ENCODE data around the gene MAP2K3. TPM values are rescaled to one million over a fixed set of nuclear protein-coding genes. Genes with fewer than 3 reads are reported as not detected.
A peak's percentile ranks its signal among the peaks of the same experiment; 100 is the strongest.
"Not testable (repeated sequence)": the region's sequence is repeated elsewhere in the genome, so short reads cannot be mapped to it uniquely, and the experiment has no call there.

Gene MAP2K3
- total RNA-seq, 1 experiment from 2014 or later = 50.9 TPM

DNA sequence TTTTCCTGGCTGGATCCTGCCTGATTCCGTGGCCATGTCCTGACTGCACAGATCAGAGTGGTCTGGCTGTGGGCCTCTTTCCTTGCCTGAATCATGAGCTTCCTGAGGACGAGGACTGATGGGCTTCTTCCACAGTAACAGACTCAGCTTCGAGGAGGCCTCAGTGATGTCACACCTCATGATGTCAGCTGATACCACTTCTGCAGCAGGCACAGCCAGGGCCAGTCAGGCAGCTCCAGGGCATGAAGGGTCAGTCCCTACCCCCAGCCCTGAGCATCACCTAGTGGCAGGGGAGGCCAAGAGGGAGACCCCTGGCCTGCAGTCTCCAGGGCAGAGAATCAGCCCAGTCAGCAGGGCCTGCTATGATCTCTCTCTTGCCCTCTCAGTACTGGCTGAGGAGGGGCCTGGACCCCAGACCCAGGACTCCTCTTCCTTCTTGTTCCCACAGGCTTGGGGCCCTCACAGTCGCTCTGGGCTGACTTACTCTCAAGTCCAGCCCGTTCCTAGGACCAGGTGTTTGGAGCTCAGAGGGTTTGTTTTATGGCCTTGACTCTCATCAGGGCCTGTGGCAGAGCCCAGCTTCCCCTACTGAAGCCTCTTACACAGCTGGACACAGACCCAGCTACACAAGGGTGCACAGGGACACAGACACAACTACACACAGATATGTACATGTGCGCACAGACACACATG, 65.0 kb downstream of the MAP2K3 start:
- CTCF ChIA-PET, H3K4me1 ChIP-seq: not testable (repeated sequence)

GRCh38 chr17:21350495-21350894, 66.0 kb downstream of the MAP2K3 start:
- H3K36me3 ChIP-seq (ENCODE audit: control insufficient read depth, insufficient read depth, low read length); H3K27me3 ChIP-seq (replicated peaks; ENCODE audit: control insufficient read depth, insufficient read depth, low read length); POLR2A ChIA-PET; DNase-seq; H3K36me3 Mint-ChIP-seq (ENCODE audit: insufficient read depth, unreplicated experiment); H3K4me3 Mint-ChIP-seq (ENCODE audit: unreplicated experiment); CTCF ChIA-PET; H3K4me3 ChIP-seq (ENCODE audit: low read depth, low read length); H3K9me3 Mint-ChIP-seq (ENCODE audit: unreplicated experiment); BruUV-seq (replicated peaks); H3K27me3 Mint-ChIP-seq (ENCODE audit: insufficient read depth, unreplicated experiment); intact Hi-C loops (cut with micrococcal nuclease; ENCODE audit: unreplicated experiment); H3K4me1 ChIP-seq; H3K4me1 Mint-ChIP-seq (ENCODE audit: low read depth, unreplicated experiment); H3K9me3 ChIP-seq; H3K27ac Mint-ChIP-seq (ENCODE audit: unreplicated experiment): not testable (repeated sequence)

More for the DNA sequence above, 65.0 kb downstream of the MAP2K3 start:
- H3K9me3 ChIP-seq; H3K36me3 Mint-ChIP-seq (ENCODE audit: insufficient read depth, unreplicated experiment); H3K27me3 ChIP-seq (replicated peaks; ENCODE audit: control insufficient read depth, insufficient read depth, low read length); H3K9me3 Mint-ChIP-seq (ENCODE audit: unreplicated experiment); BruUV-seq (replicated peaks); H3K4me3 ChIP-seq (ENCODE audit: low read depth, low read length); DNase-seq; POLR2A ChIA-PET; H3K4me3 Mint-ChIP-seq (ENCODE audit: unreplicated experiment); H3K27me3 Mint-ChIP-seq (ENCODE audit: insufficient read depth, unreplicated experiment); H3K36me3 ChIP-seq (ENCODE audit: control insufficient read depth, insufficient read depth, low read length); H3K4me1 Mint-ChIP-seq (ENCODE audit: low read depth, unreplicated experiment); intact Hi-C loops (cut with micrococcal nuclease; ENCODE audit: unreplicated experiment); H3K27ac Mint-ChIP-seq (ENCODE audit: unreplicated experiment): not testable (repeated sequence)

- Histone ChIP-seq H3K27me3 (replicated peaks; ENCODE audit: control insufficient read depth, insufficient read depth, low read length) (no peaks in the 10 kb centered on the region), H3K4me3 (ENCODE audit: low read depth, low read length) (no peak overlapping the region), H3K4me1 (0 out of 2 replicates have a peak, but pooled peaks cover 3% of the 10 kb centered on the region), H3K36me3 (ENCODE audit: control insufficient read depth, insufficient read depth, low read length) (no peaks in the 10 kb centered on the region), H3K9me3 (no peaks in the 10 kb centered on the region)
- CTCF ChIA-PET = no interaction called here
- H3K4me3 Mint-ChIP-seq (ENCODE audit: unreplicated experiment) = no peak overlapping the region
- H3K4me1 Mint-ChIP-seq (ENCODE audit: low read depth, unreplicated experiment) = no peaks in the 10 kb centered on the region
- intact Hi-C loops (cut with micrococcal nuclease; ENCODE audit: unreplicated experiment) = no loop called here
- POLR2A ChIA-PET = no interaction called here
- peaks cover 5% of the 10 kb centered on the region for H3K9me3 Mint-ChIP-seq (ENCODE audit: unreplicated experiment)
- no TSS peak for BruUV-seq (replicated peaks)
- DNase-seq = no peak
- H3K27me3 Mint-ChIP-seq (ENCODE audit: insufficient read depth, unreplicated experiment) = no peaks in the 10 kb centered on the region
- TF ChIP-seq, protein P1, sequence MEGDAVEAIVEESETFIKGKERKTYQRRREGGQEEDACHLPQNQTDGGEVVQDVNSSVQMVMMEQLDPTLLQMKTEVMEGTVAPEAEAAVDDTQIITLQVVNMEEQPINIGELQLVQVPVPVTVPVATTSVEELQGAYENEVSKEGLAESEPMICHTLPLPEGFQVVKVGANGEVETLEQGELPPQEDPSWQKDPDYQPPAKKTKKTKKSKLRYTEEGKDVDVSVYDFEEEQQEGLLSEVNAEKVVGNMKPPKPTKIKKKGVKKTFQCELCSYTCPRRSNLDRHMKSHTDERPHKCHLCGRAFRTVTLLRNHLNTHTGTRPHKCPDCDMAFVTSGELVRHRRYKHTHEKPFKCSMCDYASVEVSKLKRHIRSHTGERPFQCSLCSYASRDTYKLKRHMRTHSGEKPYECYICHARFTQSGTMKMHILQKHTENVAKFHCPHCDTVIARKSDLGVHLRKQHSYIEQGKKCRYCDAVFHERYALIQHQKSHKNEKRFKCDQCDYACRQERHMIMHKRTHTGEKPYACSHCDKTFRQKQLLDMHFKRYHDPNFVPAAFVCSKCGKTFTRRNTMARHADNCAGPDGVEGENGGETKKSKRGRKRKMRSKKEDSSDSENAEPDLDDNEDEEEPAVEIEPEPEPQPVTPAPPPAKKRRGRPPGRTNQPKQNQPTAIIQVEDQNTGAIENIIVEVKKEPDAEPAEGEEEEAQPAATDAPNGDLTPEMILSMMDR (IDR thresholded peaks at IDR 0.05; ENCODE audit: insufficient read depth in 1 of 2, low read depth in 1 of 2, low read length in 1 of 2, severe bottlenecking in 1 of 2, unreplicated experiment in 1 of 2) = no peak
- H3K27ac Mint-ChIP-seq (ENCODE audit: unreplicated experiment) = peak overlapping the region; percentile 28
- no peaks in the 10 kb centered on the region for H3K36me3 Mint-ChIP-seq (ENCODE audit: insufficient read depth, unreplicated experiment)
Measured at GRCh38 chr17:21351366-21352065, 67.0 kb downstream of the MAP2K3 start.

GRCh38 chr17:21352221-21352980, 67.9 kb downstream of the MAP2K3 start:
- Mint-ChIP-seq H3K4me1 (ENCODE audit: low read depth, unreplicated experiment) (no peaks in the 10 kb centered on the region), H3K36me3 (ENCODE audit: insufficient read depth, unreplicated experiment) (no peaks in the 10 kb centered on the region), H3K4me3 (ENCODE audit: unreplicated experiment) (no peak overlapping the region), H3K27me3 (ENCODE audit: insufficient read depth, unreplicated experiment) (no peaks in the 10 kb centered on the region), H3K27ac (ENCODE audit: unreplicated experiment) (no peak overlapping the region), H3K9me3 (ENCODE audit: unreplicated experiment) (peaks cover 8% of the 10 kb centered on the region)
- H3K4me1 ChIP-seq = 0 out of 2 replicates have a peak, but pooled peaks cover 3% of the 10 kb centered on the region
- POLR2A ChIA-PET = no interaction called here
- H3K9me3 ChIP-seq = no peaks in the 10 kb centered on the region
- no peak for DNase-seq
- CTCF ChIA-PET = no interaction called here
- no peaks in the 10 kb centered on the region for H3K27me3 ChIP-seq (replicated peaks; ENCODE audit: control insufficient read depth, insufficient read depth, low read length)
- H3K4me3 ChIP-seq (ENCODE audit: low read depth, low read length) = no peak overlapping the region
- intact Hi-C loops (cut with micrococcal nuclease; ENCODE audit: unreplicated experiment) = no loop called here
- TF ChIP-seq, protein P1 (IDR thresholded peaks at IDR 0.05; ENCODE audit: insufficient read depth in 1 of 2, low read depth in 1 of 2, low read length in 1 of 2, severe bottlenecking in 1 of 2, unreplicated experiment in 1 of 2) = no peak
- no peaks in the 10 kb centered on the region for H3K36me3 ChIP-seq (ENCODE audit: control insufficient read depth, insufficient read depth, low read length)
- no TSS peak for BruUV-seq (replicated peaks)
